H1 (cell line): ENCODE data around the gene IL3. TPM values are rescaled to one million over a fixed set of nuclear protein-coding genes. Genes with fewer than 3 reads are reported as not detected.

ENCODE experiments used
- CTCF ChIA-PET: fragments of 300-600 bp; sonication (Branson Sonifier 250); formaldehyde crosslinking; loops from one replicate; lab custom pipeline; 2021; ENCODE audit not compliant: partially characterized antibody; lab: Charles Lee
- POLR2A ChIA-PET: fragments of 300-600 bp; sonication (Branson Sonifier 250); formaldehyde crosslinking; loops from one replicate; lab custom pipeline; 2021; ENCODE audit warnings: inconsistent platforms; ENCODE audit not compliant: partially characterized antibody; lab: Charles Lee
- DNase-seq, 2 experiments: peaks; one replicate each; pipeline versions ENCODE4 v3.0.0 to v3.0.0-alpha.2; 2010 to 2022; ENCODE audit warnings: low spot score in 2 of 2, low read depth in 1 of 2, mixed read lengths in 1 of 2
- FAIRE-seq: peaks from 2 replicates; lab custom pipeline; 2011; peaks lifted over from hg19 to GRCh38; lab: Jason Lieb, UNC
- H2AFZ ChIP-seq: 2 replicates; pipeline ENCODE4 v1.8.1; 2012; ENCODE audit warnings: low read length, inconsistent platforms
- H2AK5ac ChIP-seq: 2 replicates; pipeline ENCODE4 v1.6.1; 2013; ENCODE audit warnings: low read depth, low read length
- H2BK120ac ChIP-seq: replicated peaks from 2 replicates; pipeline ENCODE3; 2013; ENCODE audit warnings: low read depth, low read length, inconsistent platforms
- H2BK12ac ChIP-seq: 2 replicates; pipeline ENCODE4 v1.6.1; 2013; ENCODE audit warnings: low read depth, low read length
- H2BK15ac ChIP-seq: 2 replicates; pipeline ENCODE4 v1.6.1; 2013; ENCODE audit warnings: low read length
- H2BK20ac ChIP-seq: 2 replicates; pipeline ENCODE4 v1.6.1; 2013; ENCODE audit warnings: low read length
- H2BK5ac ChIP-seq: 2 replicates; pipeline ENCODE4 v1.6.1; 2013; ENCODE audit warnings: low read depth, low read length
- H3K14ac ChIP-seq: 2 replicates; pipeline ENCODE4 v1.6.1; 2013; ENCODE audit warnings: inconsistent platforms; ENCODE audit not compliant: insufficient read length
- H3K18ac ChIP-seq: 2 replicates; pipeline ENCODE4 v1.6.1; 2013; ENCODE audit warnings: low read length; ENCODE audit errors: extremely low read depth
- H3K23ac ChIP-seq: 2 replicates; pipeline ENCODE4 v1.6.1; 2013; ENCODE audit warnings: inconsistent platforms; ENCODE audit not compliant: insufficient read length
- H3K23me2 ChIP-seq: 2 replicates; pipeline ENCODE4 v1.6.1; 2013; ENCODE audit warnings: low read depth, low read length
- H3K27ac ChIP-seq: 2 replicates; pipeline ENCODE4 v1.6.1; 2011; ENCODE audit warnings: low read depth, low read length, inconsistent platforms
- H3K27me3 ChIP-seq, 4 experiments: replicated peaks in 1 of 4; 1 replicate in 1 of 4; 2 replicates in 3 of 4; pipeline versions ENCODE4 v1.6.1 to v1.8.1; 2011 to 2013; ENCODE audit warnings: low read length in 3 of 4, mild to moderate bottlenecking in 3 of 4, inconsistent platforms in 2 of 4, mixed read lengths in 2 of 4, moderate library complexity in 1 of 4; ENCODE audit not compliant: control insufficient read depth in 3 of 4, insufficient read depth in 3 of 4; ENCODE audit errors: extremely low read depth in 1 of 4
- H3K36me3 ChIP-seq, 4 experiments: 2 replicates each; pipeline versions ENCODE4 v1.6.1 to v1.8.1; 2011 to 2013; ENCODE audit warnings: mild to moderate bottlenecking in 4 of 4, low read length in 3 of 4, moderate library complexity in 2 of 4, control low read depth in 1 of 4, inconsistent platforms in 1 of 4; ENCODE audit not compliant: insufficient read depth in 4 of 4, control insufficient read depth in 2 of 4
- H3K4ac ChIP-seq: replicated peaks from 2 replicates; pipeline ENCODE3; 2013; ENCODE audit warnings: low read length, low read depth, mixed read lengths, inconsistent platforms; ENCODE audit not compliant: insufficient read length
- H3K4me1 ChIP-seq, 4 experiments: replicated peaks in 1 of 4; 1 replicate in 1 of 4; 2 replicates in 3 of 4; pipeline versions ENCODE4 v1.6.1 to v1.8.1; 2011 to 2013; ENCODE audit warnings: low read length in 3 of 4, inconsistent platforms in 2 of 4, mixed read lengths in 1 of 4; ENCODE audit not compliant: insufficient read depth in 4 of 4, control insufficient read depth in 3 of 4
- H3K4me2 ChIP-seq, 2 experiments: 2 replicates each; pipeline versions ENCODE4 v1.6.1 to v1.8.1; 2011 to 2013; ENCODE audit warnings: low read depth in 2 of 2, low read length in 2 of 2, control low read depth in 1 of 2, inconsistent platforms in 1 of 2, mild to moderate bottlenecking in 1 of 2; ENCODE audit not compliant: insufficient read depth in 1 of 2
- H3K4me3 ChIP-seq, 4 experiments: fragments of 200-600, 300-600 bp in 1 of 4; sonication (generic), shearing (Covaris generic), sonication (Bioruptor Twin) in 1 of 4; 2 replicates each; pipeline versions ENCODE4 v1.5.1 to v1.8.1; 2011 to 2016; ENCODE audit warnings: low read length in 4 of 4, low read depth in 3 of 4, control low read depth in 2 of 4, inconsistent platforms in 2 of 4, mild to moderate bottlenecking in 2 of 4, mixed read lengths in 1 of 4, moderate library complexity in 1 of 4; ENCODE audit not compliant: insufficient read depth in 2 of 4; ENCODE audit errors: extremely low read depth in 1 of 4
- H3K56ac ChIP-seq: replicated peaks from 2 replicates; pipeline ENCODE3; 2013; ENCODE audit warnings: low read depth, mild to moderate bottlenecking, mixed read lengths, low read length, inconsistent platforms; ENCODE audit not compliant: insufficient read length
- H3K79me1 ChIP-seq: 2 replicates; pipeline ENCODE4 v1.6.1; 2013; ENCODE audit warnings: low read depth, low read length, control low read depth
- H3K79me2 ChIP-seq, 2 experiments: 2 replicates each; pipeline versions ENCODE4 v1.6.1 to v1.8.1; 2012 to 2013; ENCODE audit warnings: low read length in 2 of 2, mild to moderate bottlenecking in 2 of 2, inconsistent platforms in 1 of 2; ENCODE audit not compliant: insufficient read depth in 2 of 2, control insufficient read depth in 1 of 2
- H3K9ac ChIP-seq, 4 experiments: replicated peaks in 1 of 4; 1 replicate in 1 of 4; 2 replicates in 3 of 4; pipeline versions ENCODE4 v1.6.1 to v1.8.1; 2011 to 2013; ENCODE audit warnings: low read depth in 3 of 4, low read length in 3 of 4, control low read depth in 2 of 4, mild to moderate bottlenecking in 2 of 4, moderate library complexity in 2 of 4, inconsistent platforms in 1 of 4; ENCODE audit errors: extremely low read depth in 1 of 4
- H3K9me3 ChIP-seq, 2 experiments: 2 replicates each; pipeline versions ENCODE4 v1.6.1 to v1.8.1; 2012 to 2013; ENCODE audit warnings: mild to moderate bottlenecking in 2 of 2, moderate library complexity in 2 of 2, control low read depth in 1 of 2, inconsistent platforms in 1 of 2, low read depth in 1 of 2, low read length in 1 of 2, mixed read lengths in 1 of 2; ENCODE audit not compliant: insufficient read depth in 2 of 2
- H4K20me1 ChIP-seq, 2 experiments: replicated peaks in 1 of 2; 2 replicates each; pipeline versions ENCODE3 to v1.8.1; 2011 to 2013; ENCODE audit warnings: inconsistent platforms in 2 of 2, low read length in 2 of 2, mild to moderate bottlenecking in 1 of 2; ENCODE audit not compliant: insufficient read depth in 2 of 2, control insufficient read depth in 1 of 2
- H4K5ac ChIP-seq: 2 replicates; pipeline ENCODE4 v1.6.1; 2013; ENCODE audit warnings: low read length, low read depth, mixed read lengths, inconsistent platforms; ENCODE audit not compliant: insufficient read length
- H4K8ac ChIP-seq: 2 replicates; pipeline ENCODE4 v1.8.0; 2013; ENCODE audit warnings: mild to moderate bottlenecking, moderate library complexity, low read length, inconsistent platforms; ENCODE audit not compliant: insufficient read depth; ENCODE audit errors: extremely low read depth
- H4K91ac ChIP-seq: replicated peaks from 2 replicates; pipeline ENCODE3; 2013; ENCODE audit warnings: low read length, mixed read lengths, inconsistent platforms; ENCODE audit not compliant: insufficient read length
- BACH1 ChIP-seq: IDR thresholded peaks from 2 replicates; pipeline ENCODE4 v1.6.1; 2012; ENCODE audit warnings: low read length, improper control_type of control experiment
- EZH2 ChIP-seq: fragments of 200-600 bp; sonication (generic); IDR thresholded peaks from 2 replicates; pipeline ENCODE4 v1.7.1; 2012; ENCODE audit warnings: low read depth, mild to moderate bottlenecking, moderate library complexity, low read length, inconsistent platforms; ENCODE audit not compliant: severe bottlenecking
- JUN ChIP-seq: IDR thresholded peaks from 2 replicates; pipeline ENCODE4 v1.6.1; 2011; ENCODE audit warnings: low read depth, mild to moderate bottlenecking, improper control_type of control experiment, low read length
- KDM1A ChIP-seq: fragments of 200-600, 300-600 bp; sonication (generic); IDR thresholded peaks from 2 replicates; pipeline ENCODE4 v1.7.1; 2016; ENCODE audit warnings: mild to moderate bottlenecking, low read length, borderline replicate concordance
- SAP30 ChIP-seq: fragments of 300-600 bp; sonication (generic); IDR thresholded peaks from 2 replicates; pipeline ENCODE4 v1.7.1; 2012; ENCODE audit warnings: low read length, moderate library complexity, mild to moderate bottlenecking, inconsistent platforms; ENCODE audit not compliant: insufficient read depth, insufficient replicate concordance
- SP1 ChIP-seq: IDR thresholded peaks from 2 replicates; pipeline ENCODE4 v1.6.1; 2011; ENCODE audit warnings: low read depth, low read length
- SP4 ChIP-seq: IDR thresholded peaks from 2 replicates; pipeline ENCODE4 v1.6.1; 2012; ENCODE audit warnings: low read length, inconsistent platforms
- TAF1 ChIP-seq: IDR thresholded peaks from 2 replicates; pipeline ENCODE4 v1.6.1; 2011; ENCODE audit warnings: mild to moderate bottlenecking, low read depth, low read length
- WGBS, 2 experiments: shearing (Covaris generic) in 1 of 2; methylation state at CpG; one replicate each; pipeline versions ENCODE4 v1.1.6 to v1.1.7; 2013 to 2015; ENCODE audit warnings: low lambda C conversion rate in 2 of 2, mixed read lengths in 2 of 2, inconsistent platforms in 1 of 2, low coverage in 1 of 2, missing lambda C conversion rate in 1 of 2; ENCODE audit not compliant: insufficient replicate concordance in 2 of 2, insufficient coverage in 1 of 2, insufficient read length in 1 of 2; ENCODE audit errors: extremely low coverage in 1 of 2, missing lambda C conversion rate in 1 of 2; 5-methylcytosine and 5-hydroxymethylcytosine counted together
- polyA plus RNA-seq, 7 experiments: library from polyadenylated mRNA; depleted of rRNA in 3 of 7; stranded (reverse) in 5 of 7; unstranded in 2 of 7; fragments of >200 nt in 5 of 7; fragments of 200-250 nt in 2 of 7; gene quantifications; 1 replicate in 5 of 7; 2 replicates in 1 of 7; 4 replicates in 1 of 7; pipeline versions ENCODE4 v1.2.1 to v1.2.3, GENCODE V29; 2011 to 2013; ENCODE audit warnings: missing spikeins in 2 of 7, mixed read lengths in 2 of 7
- total RNA-seq: library from RNA; stranded (reverse); fragmentation: NEBNext Ultra II Directional; extraction: Animal tissue kit (Norgen Biotek cat#: 25700); gene quantifications from 2 replicates; pipeline ENCODE4 v1.2.1, GENCODE V29; 2021
- TF ChIP-seq, protein P1 (sequence below): IDR thresholded peaks from 2 replicates; pipeline ENCODE4 v1.6.1; 2012; ENCODE audit warnings: inconsistent platforms
- TF ChIP-seq, protein P2 (sequence below), 3 experiments: IDR thresholded peaks; 1 replicate in 2 of 3; 2 replicates in 1 of 3; pipeline versions ENCODE4 v1.5.1 to v1.6.1; 2011; ENCODE audit warnings: low read length in 3 of 3, mild to moderate bottlenecking in 3 of 3, inconsistent platforms in 2 of 3, low read depth in 1 of 3, moderate library complexity in 1 of 3; ENCODE audit not compliant: insufficient read depth in 1 of 3; ENCODE audit errors: control extremely low read depth in 1 of 3
- TF ChIP-seq, protein P3 (sequence below): IDR thresholded peaks from 2 replicates; pipeline ENCODE4 v1.6.1; 2012; ENCODE audit warnings: inconsistent platforms

The IL3 gene
- total and polyA plus RNA-seq, 2 of the 8 experiments (the other 6 are each of a cell fraction or from before 2014, with no cell fraction given): not detected

DNA sequence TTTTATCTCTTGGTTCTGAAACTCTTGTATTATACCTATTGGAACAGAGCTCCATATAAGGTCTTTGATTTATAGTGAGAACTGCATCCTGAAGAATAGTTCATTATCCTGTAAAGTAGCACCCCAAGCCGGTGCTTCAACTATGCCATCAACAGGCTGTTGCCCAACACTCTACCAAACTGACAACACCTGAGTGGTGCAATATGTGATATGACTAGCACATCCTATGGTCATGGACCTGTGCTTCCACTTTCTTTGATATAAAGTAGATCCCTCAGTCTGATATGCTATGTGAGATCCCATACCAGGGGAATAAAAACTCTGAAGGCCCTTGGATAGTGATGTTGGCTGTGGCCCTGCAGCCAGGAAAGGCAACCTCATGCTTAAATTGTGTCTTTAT lies 28.9 kb downstream of the IL3 start:
- Histone ChIP-seq H3K4ac (no peak overlapping the region), H3K14ac (no peak overlapping the region), H2BK12ac (no peak overlapping the region), H4K20me1 (no peaks in the 10 kb centered on the region), H3K27me3 (no peaks in the 10 kb centered on the region), H3K9ac (no peak overlapping the region), H3K4me1 (no peaks in the 10 kb centered on the region), H3K79me2 (no peaks in the 10 kb centered on the region), H3K27ac (no peak overlapping the region), H2AFZ (no peak overlapping the region), H2AK5ac (no peak overlapping the region), H3K9me3 (no peaks in the 10 kb centered on the region), H3K4me3 (no peak overlapping the region), H4K91ac (no peak overlapping the region), H3K23ac (no peak overlapping the region), H4K8ac (no peak overlapping the region), H2BK20ac (no peak overlapping the region), H3K4me2 (no peak overlapping the region), H4K5ac (no peak overlapping the region), H3K56ac (no peak overlapping the region), H3K23me2 (no peaks in the 10 kb centered on the region), H3K79me1 (no peaks in the 10 kb centered on the region), H2BK15ac (no peak overlapping the region), H2BK5ac (no peak overlapping the region), H3K36me3 (no peaks in the 10 kb centered on the region), H2BK120ac (no peak overlapping the region), H3K18ac (no peak overlapping the region)
- no peak for DNase-seq
- ChIA-PET POLR2A (no interaction called here), CTCF (interaction anchor here (2.2 kb wide), 1 partner anchor 24 kb away, joined by 5 read pairs; no protein-coding TSS in a partner anchor)
- no peak for FAIRE-seq
- 86% methylated on average over 1 of the region's 1 CpG; no CpG with 5 or more reads in 1 of the 2 experiments for WGBS, 2 experiments
- no peak for TF ChIP-seq SP1
- TF ChIP-seq TAF1: no peak
- no peak for TF ChIP-seq KDM1A
- TF ChIP-seq SAP30: no peak
- TF ChIP-seq SP4: no peak
- no peak for TF ChIP-seq EZH2
- TF ChIP-seq, protein P1, sequence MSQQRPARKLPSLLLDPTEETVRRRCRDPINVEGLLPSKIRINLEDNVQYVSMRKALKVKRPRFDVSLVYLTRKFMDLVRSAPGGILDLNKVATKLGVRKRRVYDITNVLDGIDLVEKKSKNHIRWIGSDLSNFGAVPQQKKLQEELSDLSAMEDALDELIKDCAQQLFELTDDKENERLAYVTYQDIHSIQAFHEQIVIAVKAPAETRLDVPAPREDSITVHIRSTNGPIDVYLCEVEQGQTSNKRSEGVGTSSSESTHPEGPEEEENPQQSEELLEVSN: no peak
- no peak for TF ChIP-seq BACH1
- TF ChIP-seq, protein P2, sequence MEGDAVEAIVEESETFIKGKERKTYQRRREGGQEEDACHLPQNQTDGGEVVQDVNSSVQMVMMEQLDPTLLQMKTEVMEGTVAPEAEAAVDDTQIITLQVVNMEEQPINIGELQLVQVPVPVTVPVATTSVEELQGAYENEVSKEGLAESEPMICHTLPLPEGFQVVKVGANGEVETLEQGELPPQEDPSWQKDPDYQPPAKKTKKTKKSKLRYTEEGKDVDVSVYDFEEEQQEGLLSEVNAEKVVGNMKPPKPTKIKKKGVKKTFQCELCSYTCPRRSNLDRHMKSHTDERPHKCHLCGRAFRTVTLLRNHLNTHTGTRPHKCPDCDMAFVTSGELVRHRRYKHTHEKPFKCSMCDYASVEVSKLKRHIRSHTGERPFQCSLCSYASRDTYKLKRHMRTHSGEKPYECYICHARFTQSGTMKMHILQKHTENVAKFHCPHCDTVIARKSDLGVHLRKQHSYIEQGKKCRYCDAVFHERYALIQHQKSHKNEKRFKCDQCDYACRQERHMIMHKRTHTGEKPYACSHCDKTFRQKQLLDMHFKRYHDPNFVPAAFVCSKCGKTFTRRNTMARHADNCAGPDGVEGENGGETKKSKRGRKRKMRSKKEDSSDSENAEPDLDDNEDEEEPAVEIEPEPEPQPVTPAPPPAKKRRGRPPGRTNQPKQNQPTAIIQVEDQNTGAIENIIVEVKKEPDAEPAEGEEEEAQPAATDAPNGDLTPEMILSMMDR (IDR thresholded peaks at IDR 0.05; ENCODE audit: control extremely low read depth in 1 of 3, insufficient read depth in 1 of 3, low read depth in 1 of 3, low read length in 3 of 3): no peak
- no peak for TF ChIP-seq JUN
- TF ChIP-seq, protein P3, sequence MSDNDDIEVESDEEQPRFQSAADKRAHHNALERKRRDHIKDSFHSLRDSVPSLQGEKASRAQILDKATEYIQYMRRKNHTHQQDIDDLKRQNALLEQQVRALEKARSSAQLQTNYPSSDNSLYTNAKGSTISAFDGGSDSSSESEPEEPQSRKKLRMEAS: no peak
